Neural cell (in vitro differentiated cells): ENCODE results near the gene COQ8B. TPM values are rescaled to one million over a fixed set of nuclear protein-coding genes. Genes with fewer than 3 reads are reported as not detected.
A peak's percentile ranks its signal among the peaks of the same experiment; 100 is the strongest.

ENCODE experiments used
- H2AFZ ChIP-seq: fragments of 200-600, 300-800 bp; sonication (generic), shearing (Covaris generic); 2 replicates; pipeline ENCODE4 v1.6.0; 2014; ENCODE audit warnings: low read depth, mild to moderate bottlenecking, antibody characterized with exemption, low read length, moderate library complexity
- H3F3A ChIP-seq: fragments of 200-600 bp; shearing (Covaris generic); 2 replicates; pipeline ENCODE4 v1.6.1; 2016; ENCODE audit warnings: mild to moderate bottlenecking, moderate library complexity, mixed read lengths, antibody characterized with exemption, low read length; ENCODE audit not compliant: insufficient read depth, poor library complexity, severe bottlenecking
- H3K27ac ChIP-seq: fragments of 200-600, 300-800 bp; sonication (generic), shearing (Covaris generic); 2 replicates; pipeline ENCODE4 v1.5.1; 2014; ENCODE audit warnings: mild to moderate bottlenecking, low read length, moderate library complexity
- H3K27me3 ChIP-seq: fragments of 300-800, 200-600 bp; sonication (generic), shearing (Covaris generic); 2 replicates; pipeline ENCODE4 v1.6.0; 2014; ENCODE audit warnings: mild to moderate bottlenecking, low read depth, low read length, moderate library complexity; ENCODE audit not compliant: insufficient read depth
- H3K36me3 ChIP-seq: fragments of 300-800, 200-600 bp; sonication (generic), shearing (Covaris generic); 2 replicates; pipeline ENCODE4 v1.5.1; 2014; ENCODE audit warnings: mild to moderate bottlenecking, antibody characterized with exemption, low read length, moderate library complexity; ENCODE audit not compliant: insufficient read depth
- H3K4me2 ChIP-seq: fragments of 300-800, 200-600 bp; sonication (generic), shearing (Covaris generic); 2 replicates; pipeline ENCODE4 v1.6.0; 2014; ENCODE audit warnings: mild to moderate bottlenecking, low read length
- H3K4me3 ChIP-seq: fragments of 300-800, 200-600 bp; sonication (generic), shearing (Covaris generic); 2 replicates; pipeline ENCODE4 v1.5.1; 2014; ENCODE audit warnings: mild to moderate bottlenecking, low read length, moderate library complexity
- H3K79me2 ChIP-seq: fragments of 200-600 bp; shearing (Covaris generic); replicated peaks from 2 replicates; pipeline ENCODE4 v1.6.0; 2014; ENCODE audit warnings: mild to moderate bottlenecking, low read length, moderate library complexity; ENCODE audit not compliant: insufficient read depth
- H3K9ac ChIP-seq: fragments of 300-800, 200-600 bp; sonication (generic), shearing (Covaris generic); 2 replicates; pipeline ENCODE4 v1.6.1; 2016; ENCODE audit warnings: mild to moderate bottlenecking, low read length, mixed read lengths
- H3K9me2 ChIP-seq: fragments of 200-600 bp; shearing (Covaris generic); 2 replicates; pipeline ENCODE4 v1.6.1; 2016; ENCODE audit warnings: mild to moderate bottlenecking, low read length, mixed read lengths; ENCODE audit not compliant: insufficient read depth
- H3K9me3 ChIP-seq: fragments of 200-600, 300-800 bp; sonication (generic), shearing (Covaris generic); 2 replicates; pipeline ENCODE4 v1.6.1; 2016; ENCODE audit warnings: mild to moderate bottlenecking, mixed run types, low read length, moderate library complexity, mixed read lengths
- H4K20me1 ChIP-seq: fragments of 200-600 bp; shearing (Covaris generic); 2 replicates; pipeline ENCODE4 v1.6.1; 2016; ENCODE audit warnings: mild to moderate bottlenecking, mixed run types; ENCODE audit not compliant: insufficient read depth
- EP300 ChIP-seq: fragments of 450-650 bp; conservative IDR thresholded peaks from 2 replicates; pipeline ENCODE4 v1.6.1; 2014; ENCODE audit warnings: antibody characterized with exemption, mild to moderate bottlenecking, moderate library complexity; ENCODE audit not compliant: poor library complexity, severe bottlenecking
- EZH2 ChIP-seq: fragments of 200-600, 300-800 bp; shearing (Covaris generic), sonication (generic); IDR thresholded peaks from 2 replicates; pipeline ENCODE4 v1.6.1; 2014; ENCODE audit warnings: antibody characterized with exemption, low read length, borderline replicate concordance, mild to moderate bottlenecking; ENCODE audit not compliant: insufficient read depth, poor library complexity, severe bottlenecking
- MXI1 ChIP-seq: fragments of 450-650 bp; conservative IDR thresholded peaks from 2 replicates; pipeline ENCODE4 v1.6.1; 2014; ENCODE audit warnings: antibody characterized with exemption, mild to moderate bottlenecking; ENCODE audit not compliant: poor library complexity, severe bottlenecking
- POLR2AphosphoS5 ChIP-seq: IDR thresholded peaks from 2 replicates; pipeline ENCODE4 v1.6.1; 2012
- RAD21 ChIP-seq: fragments of 450-650 bp; conservative IDR thresholded peaks from 2 replicates; pipeline ENCODE4 v1.6.1; 2014; ENCODE audit warnings: antibody characterized with exemption, mild to moderate bottlenecking, moderate library complexity
- SMC3 ChIP-seq: fragments of 450-650 bp; conservative IDR thresholded peaks from 2 replicates; pipeline ENCODE4 v1.6.1; 2014; ENCODE audit warnings: antibody characterized with exemption, mild to moderate bottlenecking, moderate library complexity; ENCODE audit not compliant: poor library complexity
- polyA plus RNA-seq: library from polyadenylated mRNA; depleted of rRNA; stranded (reverse); fragments of >200 nt; gene quantifications from 2 replicates; pipeline ENCODE4 v1.2.3, GENCODE V29; 2014
- TF ChIP-seq, protein P1 (sequence below): IDR thresholded peaks from 2 replicates; pipeline ENCODE4 v1.6.1; 2012; ENCODE audit warnings: borderline replicate concordance

The COQ8B gene
- polyA plus RNA-seq, 1 donor from 2014 or later: 83.2 TPM

DNA sequence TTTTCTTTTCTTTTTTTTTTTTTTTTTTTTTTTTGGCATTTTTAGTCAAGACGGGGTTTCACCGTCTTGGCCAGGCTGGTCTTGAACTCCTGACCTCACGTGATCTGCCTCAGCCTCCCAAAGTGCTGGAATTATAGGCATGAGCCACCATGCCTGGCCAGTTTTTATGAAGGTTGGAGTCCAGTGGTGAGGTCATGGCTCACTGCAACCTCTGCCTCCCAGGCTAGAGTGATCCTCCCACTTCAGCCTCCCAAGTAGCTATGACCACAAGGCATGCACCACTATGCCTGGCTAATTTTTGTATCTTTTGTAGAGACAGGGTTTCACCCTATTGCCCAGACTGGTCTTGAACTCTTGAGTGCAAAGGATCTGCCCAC is 38.5 kb upstream of the COQ8B start:
- H3K9me3 ChIP-seq: no peaks in the 10 kb centered on the region
- H3K4me2 ChIP-seq: no peak overlapping the region
- TF ChIP-seq RAD21: no peak
- no peak for TF ChIP-seq SMC3
- TF ChIP-seq, protein P1, sequence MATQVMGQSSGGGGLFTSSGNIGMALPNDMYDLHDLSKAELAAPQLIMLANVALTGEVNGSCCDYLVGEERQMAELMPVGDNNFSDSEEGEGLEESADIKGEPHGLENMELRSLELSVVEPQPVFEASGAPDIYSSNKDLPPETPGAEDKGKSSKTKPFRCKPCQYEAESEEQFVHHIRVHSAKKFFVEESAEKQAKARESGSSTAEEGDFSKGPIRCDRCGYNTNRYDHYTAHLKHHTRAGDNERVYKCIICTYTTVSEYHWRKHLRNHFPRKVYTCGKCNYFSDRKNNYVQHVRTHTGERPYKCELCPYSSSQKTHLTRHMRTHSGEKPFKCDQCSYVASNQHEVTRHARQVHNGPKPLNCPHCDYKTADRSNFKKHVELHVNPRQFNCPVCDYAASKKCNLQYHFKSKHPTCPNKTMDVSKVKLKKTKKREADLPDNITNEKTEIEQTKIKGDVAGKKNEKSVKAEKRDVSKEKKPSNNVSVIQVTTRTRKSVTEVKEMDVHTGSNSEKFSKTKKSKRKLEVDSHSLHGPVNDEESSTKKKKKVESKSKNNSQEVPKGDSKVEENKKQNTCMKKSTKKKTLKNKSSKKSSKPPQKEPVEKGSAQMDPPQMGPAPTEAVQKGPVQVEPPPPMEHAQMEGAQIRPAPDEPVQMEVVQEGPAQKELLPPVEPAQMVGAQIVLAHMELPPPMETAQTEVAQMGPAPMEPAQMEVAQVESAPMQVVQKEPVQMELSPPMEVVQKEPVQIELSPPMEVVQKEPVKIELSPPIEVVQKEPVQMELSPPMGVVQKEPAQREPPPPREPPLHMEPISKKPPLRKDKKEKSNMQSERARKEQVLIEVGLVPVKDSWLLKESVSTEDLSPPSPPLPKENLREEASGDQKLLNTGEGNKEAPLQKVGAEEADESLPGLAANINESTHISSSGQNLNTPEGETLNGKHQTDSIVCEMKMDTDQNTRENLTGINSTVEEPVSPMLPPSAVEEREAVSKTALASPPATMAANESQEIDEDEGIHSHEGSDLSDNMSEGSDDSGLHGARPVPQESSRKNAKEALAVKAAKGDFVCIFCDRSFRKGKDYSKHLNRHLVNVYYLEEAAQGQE: no peak
- H3K36me3 ChIP-seq: no peaks in the 10 kb centered on the region
- H3K27ac ChIP-seq: no peak overlapping the region
- no peaks in the 10 kb centered on the region for H3F3A ChIP-seq
- no peak overlapping the region for H3K4me3 ChIP-seq
- no peak overlapping the region for H2AFZ ChIP-seq
- H3K9me2 ChIP-seq: no peaks in the 10 kb centered on the region
- no peaks in the 10 kb centered on the region for H3K27me3 ChIP-seq
- no peak overlapping the region for H3K9ac ChIP-seq
- no peaks in the 10 kb centered on the region for H4K20me1 ChIP-seq
- H3K79me2 ChIP-seq: peaks cover 37% of the 10 kb centered on the region

GRCh38 chr19:40754611-40755247 is 38.0 kb upstream of the COQ8B start:
- H3K9me3 ChIP-seq: no peaks in the 10 kb centered on the region
- no peak overlapping the region for H3K4me2 ChIP-seq
- H3K27ac ChIP-seq: no peak overlapping the region
- H3K9ac ChIP-seq: no peak overlapping the region
- H3K9me2 ChIP-seq: no peaks in the 10 kb centered on the region
- no peaks in the 10 kb centered on the region for H3K36me3 ChIP-seq
- H3F3A ChIP-seq: no peaks in the 10 kb centered on the region
- H3K79me2 ChIP-seq: peaks cover 39% of the 10 kb centered on the region
- H4K20me1 ChIP-seq: no peaks in the 10 kb centered on the region
- no peak overlapping the region for H3K4me3 ChIP-seq
- no peak for TF ChIP-seq EP300
- H2AFZ ChIP-seq: no peak overlapping the region
- no peaks in the 10 kb centered on the region for H3K27me3 ChIP-seq

DNA sequence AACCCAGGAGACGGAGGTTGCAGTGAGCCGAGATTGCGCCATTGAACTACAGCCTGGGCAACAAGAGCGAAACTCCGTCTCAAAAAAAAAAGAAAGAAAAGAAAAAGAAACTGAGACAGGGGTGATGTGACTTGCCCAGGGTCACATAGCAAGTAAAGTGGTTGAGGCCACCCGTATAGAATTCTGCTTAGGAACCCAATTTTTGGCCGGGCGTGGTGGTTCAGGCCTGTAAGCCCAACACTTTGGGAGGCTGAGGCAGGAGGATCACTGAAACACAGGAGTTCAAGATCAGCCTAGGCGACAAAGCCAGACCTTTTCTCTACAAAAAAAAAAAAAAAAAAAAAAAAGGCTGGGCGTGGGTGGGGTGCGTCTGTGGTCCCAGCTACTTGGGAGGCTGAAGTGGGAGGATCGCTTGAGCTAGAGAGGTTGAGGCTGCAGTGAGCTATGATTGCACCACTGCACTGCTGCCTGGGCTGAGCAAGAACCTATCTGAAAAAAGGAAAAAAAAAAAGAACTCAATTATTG is 35.6 kb upstream of the COQ8B start:
- TF ChIP-seq EZH2 (no peak), MXI1 (no peak), POLR2AphosphoS5 (no peak), EP300 (no peak), RAD21 (no peak)
- Histone ChIP-seq H3K27me3 (no peaks in the 10 kb centered on the region), H3K9me2 (no peaks in the 10 kb centered on the region), H3K36me3 (no peaks in the 10 kb centered on the region), H3K9me3 (no peaks in the 10 kb centered on the region), H3F3A (no peaks in the 10 kb centered on the region), H4K20me1 (no peaks in the 10 kb centered on the region), H3K27ac (no peak overlapping the region), H2AFZ (no peak overlapping the region), H3K4me3 (peak overlapping the region; percentile 81), H3K9ac (no peak overlapping the region), H3K4me2 (no peak overlapping the region), H3K79me2 (peaks cover 45% of the 10 kb centered on the region)
